ENCODE data around the gene ARID5B.

Gene ARID5B

DNA sequence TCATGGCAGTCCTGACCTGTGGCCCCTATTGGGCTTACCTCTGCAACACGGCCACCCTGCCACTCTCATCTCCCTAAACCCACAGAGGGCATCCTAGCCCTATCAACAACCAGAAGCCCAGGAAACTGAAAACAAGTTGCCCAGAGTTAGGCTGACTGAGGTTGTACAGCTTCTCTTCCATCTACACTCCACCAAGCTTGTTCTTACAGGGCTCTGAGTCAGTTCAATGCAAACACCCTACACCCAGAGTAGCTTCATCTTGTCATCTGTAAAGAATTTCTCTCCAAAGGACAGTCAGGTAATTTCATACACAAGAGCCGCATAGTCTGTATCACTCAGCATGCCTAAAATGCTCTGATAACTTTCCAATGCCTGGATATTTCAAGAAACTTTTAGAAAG lies 175.4 kb downstream of the ARID5B start:
- TF ChIP-seq, protein P1, sequence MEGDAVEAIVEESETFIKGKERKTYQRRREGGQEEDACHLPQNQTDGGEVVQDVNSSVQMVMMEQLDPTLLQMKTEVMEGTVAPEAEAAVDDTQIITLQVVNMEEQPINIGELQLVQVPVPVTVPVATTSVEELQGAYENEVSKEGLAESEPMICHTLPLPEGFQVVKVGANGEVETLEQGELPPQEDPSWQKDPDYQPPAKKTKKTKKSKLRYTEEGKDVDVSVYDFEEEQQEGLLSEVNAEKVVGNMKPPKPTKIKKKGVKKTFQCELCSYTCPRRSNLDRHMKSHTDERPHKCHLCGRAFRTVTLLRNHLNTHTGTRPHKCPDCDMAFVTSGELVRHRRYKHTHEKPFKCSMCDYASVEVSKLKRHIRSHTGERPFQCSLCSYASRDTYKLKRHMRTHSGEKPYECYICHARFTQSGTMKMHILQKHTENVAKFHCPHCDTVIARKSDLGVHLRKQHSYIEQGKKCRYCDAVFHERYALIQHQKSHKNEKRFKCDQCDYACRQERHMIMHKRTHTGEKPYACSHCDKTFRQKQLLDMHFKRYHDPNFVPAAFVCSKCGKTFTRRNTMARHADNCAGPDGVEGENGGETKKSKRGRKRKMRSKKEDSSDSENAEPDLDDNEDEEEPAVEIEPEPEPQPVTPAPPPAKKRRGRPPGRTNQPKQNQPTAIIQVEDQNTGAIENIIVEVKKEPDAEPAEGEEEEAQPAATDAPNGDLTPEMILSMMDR (IDR thresholded peaks at IDR 0.05; ENCODE audit: low read depth, low read length, missing control alignments) = no peak
- in situ Hi-C loops (cut with HindIII; ENCODE audit: low sequenced_read_pairs) = no loop called here
- H3K4me3 ChIP-seq (ENCODE audit: low read depth, low read length) = no peak overlapping the region
- no peak for DNase-seq (ENCODE audit: low read depth)

DNA sequence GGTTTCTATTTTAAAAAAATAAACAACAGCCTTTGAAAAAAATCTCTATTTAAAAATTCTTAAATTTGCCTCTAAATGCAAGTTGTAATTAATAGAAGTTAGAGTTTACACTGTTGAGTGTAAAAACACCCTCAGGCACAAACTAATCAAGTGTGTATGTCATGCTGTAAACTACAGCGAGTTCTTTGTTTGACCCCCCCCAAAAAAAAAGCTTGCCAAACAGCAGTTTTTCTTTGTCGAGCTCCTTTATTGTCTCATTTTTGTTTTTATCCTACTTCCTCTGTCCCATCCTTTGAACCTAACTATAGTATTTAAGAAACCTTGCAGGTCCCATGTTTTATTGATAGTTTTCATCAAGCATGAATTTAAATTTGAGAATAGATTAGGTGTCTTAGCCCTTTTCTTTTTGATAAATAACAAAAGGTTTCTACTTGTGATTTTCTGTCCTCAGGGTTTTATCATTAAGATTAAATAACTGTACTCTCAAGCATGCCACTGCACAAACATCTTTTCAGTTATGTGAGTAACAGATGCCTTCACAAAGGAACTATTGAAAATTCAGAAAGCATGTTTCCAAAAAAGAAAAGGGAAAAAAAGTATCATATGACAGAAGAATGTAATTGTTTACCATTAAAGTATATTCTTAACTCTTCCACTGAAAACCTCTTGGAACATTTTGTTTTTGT lies 176.0 kb downstream of the ARID5B start:
- no peak overlapping the region for H3K4me3 ChIP-seq (ENCODE audit: low read depth, low read length)
- TF ChIP-seq, protein P1 (IDR thresholded peaks at IDR 0.05; ENCODE audit: low read depth, low read length, missing control alignments) = no peak
- DNase-seq (ENCODE audit: low read depth) = no peak
- in situ Hi-C loops (cut with HindIII; ENCODE audit: low sequenced_read_pairs) = no loop called here

DNA sequence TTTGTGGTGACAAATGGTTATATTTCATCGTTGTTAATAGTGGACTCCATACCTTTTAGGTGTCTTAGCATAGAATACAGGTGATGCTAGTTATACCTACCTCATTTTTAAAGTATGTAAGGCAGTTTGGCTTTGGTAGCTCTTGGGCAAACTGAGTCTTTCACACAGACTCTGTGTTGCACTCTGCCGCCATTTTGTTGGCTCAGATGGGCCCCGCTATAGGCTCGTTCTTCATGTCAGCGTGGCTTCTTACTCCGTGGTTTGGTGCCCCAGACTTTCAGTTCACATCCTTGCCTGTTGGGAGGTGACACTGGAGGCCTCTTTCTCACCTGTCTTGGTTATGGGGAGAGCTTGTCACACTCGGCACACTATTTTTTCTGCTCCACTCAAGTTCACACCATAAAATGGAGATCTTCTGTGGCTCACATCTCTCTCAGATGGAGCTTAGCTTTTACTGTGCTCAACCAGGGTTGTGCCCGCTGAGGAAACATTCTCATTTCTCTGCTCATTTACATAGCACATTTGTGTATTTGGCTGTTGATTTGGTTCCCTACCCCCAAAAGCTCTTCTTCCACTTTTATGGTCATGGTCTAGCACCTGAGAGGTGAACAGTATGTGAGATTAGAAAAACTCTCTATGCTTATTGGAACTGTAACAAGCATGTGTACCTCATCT lies 178.5 kb downstream of the ARID5B start:
- in situ Hi-C loops (cut with HindIII; ENCODE audit: low sequenced_read_pairs) = no loop called here
- no peak overlapping the region for H3K4me3 ChIP-seq (ENCODE audit: low read depth, low read length)
- no peak for DNase-seq (ENCODE audit: low read depth)
- TF ChIP-seq, protein P1 (IDR thresholded peaks at IDR 0.05; ENCODE audit: low read depth, low read length, missing control alignments) = no peak

DNA sequence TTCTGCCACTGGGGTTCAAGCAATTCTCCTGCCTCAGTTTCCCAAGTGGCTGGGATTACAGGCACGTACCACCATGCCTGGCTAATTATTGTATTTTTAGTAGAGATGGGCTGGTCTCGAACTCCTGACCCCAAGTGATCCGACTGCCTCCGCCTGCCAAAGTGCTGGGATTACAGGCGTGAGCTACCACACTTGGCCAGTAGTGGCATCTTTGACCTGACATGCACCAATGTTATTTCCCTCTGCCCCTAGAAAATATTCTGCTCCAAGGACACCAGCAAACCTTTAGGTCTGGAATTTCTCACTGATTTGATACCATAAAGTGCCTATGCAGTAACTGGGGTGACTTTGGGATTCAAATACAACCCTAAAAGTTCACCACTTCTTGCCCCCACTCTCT lies 179.4 kb downstream of the ARID5B start:
- in situ Hi-C loops (cut with HindIII; ENCODE audit: low sequenced_read_pairs) = no loop called here
- DNase-seq (ENCODE audit: low read depth) = no peak
- TF ChIP-seq, protein P1 (IDR thresholded peaks at IDR 0.05; ENCODE audit: low read depth, low read length, missing control alignments) = no peak
- H3K4me3 ChIP-seq (ENCODE audit: low read depth, low read length) = no peak overlapping the region

DNA sequence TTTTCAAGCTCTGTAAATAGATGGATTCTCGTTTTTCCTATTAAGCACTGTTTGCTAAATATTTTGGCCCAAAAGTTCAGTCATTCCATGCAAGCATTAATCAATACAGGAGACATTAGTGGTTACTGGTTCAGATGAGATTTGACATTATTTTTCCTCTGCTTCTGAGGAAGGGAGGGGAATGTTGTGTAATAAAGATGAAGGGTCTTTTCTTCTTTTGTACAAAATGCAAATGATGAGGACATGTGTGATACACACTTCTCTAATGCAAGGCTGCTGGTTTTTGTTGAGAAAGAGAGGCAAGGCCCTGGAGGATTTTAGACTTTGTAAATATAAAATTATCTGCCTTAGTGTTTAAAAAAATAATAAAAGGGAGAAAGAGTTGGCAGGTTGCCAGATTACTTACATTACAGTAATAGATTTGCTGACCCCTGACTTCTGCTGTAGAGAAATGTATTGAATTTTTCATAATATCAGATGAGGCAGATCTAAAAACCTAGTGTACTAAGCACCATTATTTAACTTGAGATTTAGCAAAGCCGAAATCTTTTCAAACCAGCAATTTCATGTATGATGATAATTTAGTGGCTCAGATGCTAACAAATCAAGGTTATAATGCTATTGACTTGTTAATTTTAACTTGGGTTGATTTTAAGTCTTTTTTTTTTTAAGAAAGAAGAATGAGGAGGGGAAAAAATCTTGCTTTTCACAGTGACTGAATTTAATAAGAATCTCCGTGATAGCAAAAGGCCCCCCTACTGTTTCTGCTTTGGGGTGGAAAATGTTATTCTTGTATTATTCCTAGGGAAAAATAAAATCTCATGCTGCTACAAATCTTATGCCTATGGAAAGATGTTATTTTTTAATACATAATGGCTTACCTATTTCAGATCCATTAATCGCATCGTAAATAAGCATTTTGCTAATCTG lies 180.1 kb downstream of the ARID5B start:
- in situ Hi-C loops (cut with HindIII; ENCODE audit: low sequenced_read_pairs) = no loop called here
- no peak for DNase-seq (ENCODE audit: low read depth)
- H3K4me3 ChIP-seq (ENCODE audit: low read depth, low read length) = no peak overlapping the region
- TF ChIP-seq, protein P1 (IDR thresholded peaks at IDR 0.05; ENCODE audit: low read depth, low read length, missing control alignments) = no peak

DNA sequence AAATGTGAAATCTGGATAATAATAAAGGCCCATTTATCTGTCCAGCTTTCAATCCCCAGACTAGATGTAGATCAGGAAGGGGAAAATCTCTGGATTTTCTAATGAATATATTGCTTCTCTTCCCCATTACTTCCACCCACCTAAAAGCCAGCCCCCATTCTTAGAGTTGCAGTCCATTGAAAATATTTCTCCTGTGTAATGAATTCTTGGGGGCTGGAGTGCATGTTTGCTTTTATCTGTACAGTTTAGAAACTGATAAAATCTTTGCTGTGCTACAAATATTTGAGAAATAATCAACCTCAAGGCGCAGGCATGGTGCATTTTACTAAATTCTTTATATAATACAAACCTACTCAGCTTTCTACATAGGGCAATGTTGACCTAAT lies 180.8 kb downstream of the ARID5B start:
- H3K4me3 ChIP-seq (ENCODE audit: low read depth, low read length) = no peak overlapping the region
- in situ Hi-C loops (cut with HindIII; ENCODE audit: low sequenced_read_pairs) = no loop called here
- DNase-seq (ENCODE audit: low read depth) = no peak
- TF ChIP-seq, protein P1 (IDR thresholded peaks at IDR 0.05; ENCODE audit: low read depth, low read length, missing control alignments) = no peak

Data from astrocyte of the cerebellum (primary cell).